ELR (cell line): ENCODE data around the gene APIP.
"Not testable (repeated sequence)": the region's sequence is repeated elsewhere in the genome, so short reads cannot be mapped to it uniquely, and the experiment has no call there.

ENCODE experiments used
- DNase-seq: peaks from one replicate; pipeline ENCODE4 v3.0.0-alpha.2; 2015; ENCODE audit warnings: low read depth

Gene APIP

GRCh38 chr11:34926101-34926830 is 10.1 kb upstream of the APIP start:
- peak; percentile 74 for DNase-seq

GRCh38 chr11:34924714-34925113 is 8.5 kb upstream of the APIP start:
- DNase-seq: no peak

- DNase-seq: no peak
Observed at GRCh38 chr11:34921156-34921555, 5.0 kb upstream of the APIP start.

GRCh38 chr11:34916843-34917770 is 928 bp upstream of the APIP start:
- DNase-seq: peak; percentile 41

- DNase-seq: no peak
Observed at GRCh38 chr11:34915136-34916014, 804 bp downstream of the APIP start.

- DNase-seq: not testable (repeated sequence)
Observed at GRCh38 chr11:34913556-34913955, 2.6 kb downstream of the APIP start.

- no peak for DNase-seq
Observed at GRCh38 chr11:34911676-34912075, 4.5 kb downstream of the APIP start.

- DNase-seq: no peak
Observed at GRCh38 chr11:34910817-34911216, 5.4 kb downstream of the APIP start.

- DNase-seq: no peak
Observed at GRCh38 chr11:34909955-34910354, 6.2 kb downstream of the APIP start.

- DNase-seq: no peak
Observed at GRCh38 chr11:34909415-34909814, 6.8 kb downstream of the APIP start.

- peak; percentile 29 for DNase-seq
Observed at GRCh38 chr11:34907934-34908593, 8.1 kb downstream of the APIP start.

GRCh38 chr11:34905666-34906065 is 10.5 kb downstream of the APIP start:
- DNase-seq: no peak

- peak; percentile 4 for DNase-seq
Observed at GRCh38 chr11:34904421-34904955, 11.7 kb downstream of the APIP start.

- peak; percentile 9 for DNase-seq
Observed at GRCh38 chr11:34899633-34900016, 16.6 kb downstream of the APIP start.

GRCh38 chr11:34898474-34898873 is 17.7 kb downstream of the APIP start:
- no peak for DNase-seq

- no peak for DNase-seq
Observed at GRCh38 chr11:34897171-34897870, 18.9 kb downstream of the APIP start.

- DNase-seq: not testable (repeated sequence)
Observed at GRCh38 chr11:34896191-34896590, 20.0 kb downstream of the APIP start.

- no peak for DNase-seq
Observed at GRCh38 chr11:34893416-34893815, 22.8 kb downstream of the APIP start.

- no peak for DNase-seq
Observed at GRCh38 chr11:34891611-34892010, 24.6 kb downstream of the APIP start.

- peak; percentile 75 for DNase-seq
Observed at GRCh38 chr11:34890812-34891211, 25.4 kb downstream of the APIP start.

- peak; percentile 46 for DNase-seq
Observed at GRCh38 chr11:34890089-34890488, 26.1 kb downstream of the APIP start.
